Peyer's patch (tissue), 4 donors: Measurements from ENCODE around the gene MSANTD3.

Experiments
- CTCF ChIP-seq, 6 experiments: fragments of 450-650 bp in 4 of 6; fragments of 200-600 bp in 2 of 6; sonication (generic) in 1 of 6; IDR thresholded peaks; one replicate each; pipeline ENCODE4 v1.5.1; 2017 to 2019; ENCODE audit warnings: antibody characterized with exemption in 6 of 6, mild to moderate bottlenecking in 3 of 6, moderate library complexity in 1 of 6
- POLR2A ChIP-seq, 2 donors: fragments of 450-650 bp; IDR thresholded peaks; one replicate each; pipeline ENCODE4 v1.5.1; 2017; ENCODE audit warnings: antibody characterized with exemption in 2 of 2, mild to moderate bottlenecking in 2 of 2, moderate library complexity in 2 of 2

DNA sequence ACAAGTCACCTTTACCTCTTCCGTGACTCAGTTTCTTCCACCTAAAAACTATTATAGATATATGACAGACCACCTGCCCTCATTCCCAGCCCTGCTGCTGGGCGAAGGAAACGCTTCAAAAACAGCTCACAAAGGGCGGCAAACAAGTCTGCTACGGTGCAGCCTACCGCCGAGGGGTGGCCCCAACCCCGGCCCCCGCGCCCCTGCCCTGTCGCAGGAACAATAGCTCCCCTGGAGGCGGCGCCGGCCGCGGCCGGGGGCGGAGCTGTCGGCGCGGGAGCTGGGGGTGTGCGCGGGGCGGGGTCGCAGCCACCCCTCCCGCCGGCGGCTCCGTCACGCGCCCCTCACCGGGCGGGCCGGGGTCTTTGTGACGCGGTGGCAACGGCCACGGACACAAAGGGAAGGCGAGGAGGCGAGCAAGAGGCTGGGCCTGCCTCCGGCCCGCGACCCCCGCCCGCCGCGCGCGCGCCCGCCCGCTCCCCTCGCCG, 45.9 kb downstream of the MSANTD3 start, which contains the start of gene TMEFF1:
- no peak for TF ChIP-seq CTCF (IDR thresholded peaks at IDR 0.05)
- no peak for TF ChIP-seq POLR2A (IDR thresholded peaks at IDR 0.05)
